22Rv1 (cell line): Measurements from ENCODE around the gene KRT37.

Source experiments
- ZFX ChIP-seq: fragments of 450-650 bp; IDR thresholded peaks from 2 replicates; pipeline ENCODE4 v1.6.1; 2017; ENCODE audit warnings: antibody characterized with exemption, borderline replicate concordance
- TF ChIP-seq, protein P1 (sequence below): fragments of 450-650 bp; IDR thresholded peaks from 2 replicates; pipeline ENCODE4 v1.5.1; 2017; ENCODE audit warnings: mild to moderate bottlenecking

DNA sequence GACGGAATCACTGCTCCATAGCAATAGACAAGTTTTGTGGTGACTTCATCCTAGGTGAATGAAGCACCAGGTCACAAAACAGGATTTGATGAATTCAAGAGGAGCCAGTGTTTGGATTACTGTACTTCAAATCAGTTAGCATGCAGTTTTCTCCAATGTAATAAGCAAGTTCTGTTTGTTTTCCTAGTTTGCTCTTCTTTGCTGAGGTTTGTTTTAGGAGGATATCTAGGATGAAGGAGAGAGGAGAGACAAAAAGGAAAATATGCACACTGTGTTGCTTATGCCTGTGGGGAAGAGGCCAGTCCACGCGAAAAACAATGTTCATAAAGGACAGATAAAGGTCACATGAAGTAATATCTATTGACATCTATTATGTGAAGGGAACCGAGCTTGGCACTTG is 9.0 kb downstream of the KRT37 start:
- TF ChIP-seq, protein P1, sequence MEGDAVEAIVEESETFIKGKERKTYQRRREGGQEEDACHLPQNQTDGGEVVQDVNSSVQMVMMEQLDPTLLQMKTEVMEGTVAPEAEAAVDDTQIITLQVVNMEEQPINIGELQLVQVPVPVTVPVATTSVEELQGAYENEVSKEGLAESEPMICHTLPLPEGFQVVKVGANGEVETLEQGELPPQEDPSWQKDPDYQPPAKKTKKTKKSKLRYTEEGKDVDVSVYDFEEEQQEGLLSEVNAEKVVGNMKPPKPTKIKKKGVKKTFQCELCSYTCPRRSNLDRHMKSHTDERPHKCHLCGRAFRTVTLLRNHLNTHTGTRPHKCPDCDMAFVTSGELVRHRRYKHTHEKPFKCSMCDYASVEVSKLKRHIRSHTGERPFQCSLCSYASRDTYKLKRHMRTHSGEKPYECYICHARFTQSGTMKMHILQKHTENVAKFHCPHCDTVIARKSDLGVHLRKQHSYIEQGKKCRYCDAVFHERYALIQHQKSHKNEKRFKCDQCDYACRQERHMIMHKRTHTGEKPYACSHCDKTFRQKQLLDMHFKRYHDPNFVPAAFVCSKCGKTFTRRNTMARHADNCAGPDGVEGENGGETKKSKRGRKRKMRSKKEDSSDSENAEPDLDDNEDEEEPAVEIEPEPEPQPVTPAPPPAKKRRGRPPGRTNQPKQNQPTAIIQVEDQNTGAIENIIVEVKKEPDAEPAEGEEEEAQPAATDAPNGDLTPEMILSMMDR = no peak
- no peak for TF ChIP-seq ZFX
